Measurements from ENCODE around the gene EXOC4. TPM values are rescaled to one million over a fixed set of nuclear protein-coding genes. Genes with fewer than 3 reads are reported as not detected.

EXOC4 gene
- total RNA-seq, 1 donor from 2014 or later: 84.0 TPM

GRCh38 chr7:133428326-133428725, 175.4 kb downstream of the EXOC4 start:
- DNase-seq (ENCODE audit: low read depth): no peak
- H3K27me3 ChIP-seq (ENCODE audit: control insufficient read depth, insufficient read depth, low read length): no peaks in the 10 kb centered on the region
- FAIRE-seq: no peak
- H3K4me3 ChIP-seq (ENCODE audit: low read depth, low read length): no peak overlapping the region
- no peaks in the 10 kb centered on the region for H3K36me3 ChIP-seq (ENCODE audit: control insufficient read depth, insufficient read depth, low read length)
- TF ChIP-seq CTCF (IDR thresholded peaks at IDR 0.05; ENCODE audit: insufficient read depth, low read length, severe bottlenecking): no peak

- DNase-seq (ENCODE audit: low read depth) (peak; percentile 21), FAIRE-seq (no peak)
- Histone ChIP-seq H3K4me3 (ENCODE audit: low read depth, low read length) (no peak overlapping the region), H3K27me3 (ENCODE audit: control insufficient read depth, insufficient read depth, low read length) (no peaks in the 10 kb centered on the region), H3K36me3 (ENCODE audit: control insufficient read depth, insufficient read depth, low read length) (no peaks in the 10 kb centered on the region)
- no peak for TF ChIP-seq CTCF (IDR thresholded peaks at IDR 0.05; ENCODE audit: insufficient read depth, low read length, severe bottlenecking)
Observed at GRCh38 chr7:133428876-133429275, 176.0 kb downstream of the EXOC4 start.

- TF ChIP-seq CTCF (IDR thresholded peaks at IDR 0.05; ENCODE audit: insufficient read depth, low read length, severe bottlenecking): no peak
- FAIRE-seq: no peak
- no peaks in the 10 kb centered on the region for H3K27me3 ChIP-seq (ENCODE audit: control insufficient read depth, insufficient read depth, low read length)
- no peak overlapping the region for H3K4me3 ChIP-seq (ENCODE audit: low read depth, low read length)
- no peaks in the 10 kb centered on the region for H3K36me3 ChIP-seq (ENCODE audit: control insufficient read depth, insufficient read depth, low read length)
- DNase-seq (ENCODE audit: low read depth): peak; percentile 59
Observed at GRCh38 chr7:133429371-133429770, 176.5 kb downstream of the EXOC4 start.

- peak; percentile 74 for DNase-seq (ENCODE audit: low read depth)
- Histone ChIP-seq H3K27me3 (ENCODE audit: control insufficient read depth, insufficient read depth, low read length) (no peaks in the 10 kb centered on the region), H3K4me3 (ENCODE audit: low read depth, low read length) (no peak overlapping the region), H3K36me3 (ENCODE audit: control insufficient read depth, insufficient read depth, low read length) (no peaks in the 10 kb centered on the region)
- FAIRE-seq: no peak
- TF ChIP-seq CTCF (IDR thresholded peaks at IDR 0.05; ENCODE audit: insufficient read depth, low read length, severe bottlenecking): no peak
Observed at GRCh38 chr7:133431134-133431724, 178.4 kb downstream of the EXOC4 start.

- DNase-seq (ENCODE audit: low read depth) (no peak), FAIRE-seq (no peak)
- Histone ChIP-seq H3K4me3 (ENCODE audit: low read depth, low read length) (no peak overlapping the region), H3K27me3 (ENCODE audit: control insufficient read depth, insufficient read depth, low read length) (no peaks in the 10 kb centered on the region), H3K36me3 (ENCODE audit: control insufficient read depth, insufficient read depth, low read length) (no peaks in the 10 kb centered on the region)
- no peak for TF ChIP-seq CTCF (IDR thresholded peaks at IDR 0.05; ENCODE audit: insufficient read depth, low read length, severe bottlenecking)
Observed at GRCh38 chr7:133433165-133433812, 180.4 kb downstream of the EXOC4 start.
